ENCODE data around the gene GPR27.

Gene GPR27

DNA sequence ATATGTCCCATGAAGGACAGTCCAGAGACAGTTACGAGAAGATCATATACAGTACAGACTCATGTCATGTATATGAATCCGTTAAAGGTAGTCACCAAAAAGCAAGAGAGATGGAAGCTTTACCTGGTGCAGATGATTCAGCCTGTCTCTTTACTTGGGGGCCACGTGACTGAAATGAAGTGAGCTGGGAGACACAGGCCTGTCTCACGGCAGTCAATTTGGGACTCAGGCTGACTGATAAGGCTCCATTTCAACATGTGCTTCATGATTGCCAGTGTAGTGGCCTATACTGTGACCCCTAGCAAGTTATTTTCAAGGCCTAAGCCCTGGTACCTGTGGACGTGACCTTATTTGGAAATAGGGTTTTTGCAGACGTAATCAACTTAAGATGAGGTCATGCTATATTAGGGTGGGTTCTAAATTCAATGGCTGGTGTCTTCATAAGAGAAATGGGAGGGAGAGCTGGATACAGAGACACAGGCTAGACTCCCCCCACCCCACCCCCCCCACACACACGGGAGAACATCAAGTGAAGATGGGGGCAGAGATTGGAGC is 34.3 kb downstream of the GPR27 start:
- DNase-seq = no peak

GRCh38 chr3:71789922-71790321 is 36.3 kb downstream of the GPR27 start:
- no peak for DNase-seq

DNA sequence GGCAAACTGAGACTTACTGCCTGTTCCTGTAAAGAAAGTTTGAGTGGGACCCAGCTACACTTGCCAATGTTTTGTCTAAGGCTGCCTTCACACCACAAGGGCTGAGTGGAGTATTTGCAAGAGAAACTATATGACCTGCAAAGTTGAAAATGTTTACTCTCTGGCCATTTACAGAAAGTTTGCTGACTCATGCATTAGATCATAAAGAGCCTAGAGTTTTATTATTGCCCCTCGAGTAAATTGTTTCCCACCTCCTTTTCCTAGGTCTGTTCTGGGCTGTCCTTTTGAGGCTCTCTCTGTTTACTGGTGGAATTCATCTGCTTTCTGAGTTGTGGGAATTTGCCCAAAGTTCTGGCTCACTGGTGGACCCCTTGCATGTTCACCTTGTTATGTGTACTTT is 38.0 kb downstream of the GPR27 start:
- DNase-seq = no peak

DNA sequence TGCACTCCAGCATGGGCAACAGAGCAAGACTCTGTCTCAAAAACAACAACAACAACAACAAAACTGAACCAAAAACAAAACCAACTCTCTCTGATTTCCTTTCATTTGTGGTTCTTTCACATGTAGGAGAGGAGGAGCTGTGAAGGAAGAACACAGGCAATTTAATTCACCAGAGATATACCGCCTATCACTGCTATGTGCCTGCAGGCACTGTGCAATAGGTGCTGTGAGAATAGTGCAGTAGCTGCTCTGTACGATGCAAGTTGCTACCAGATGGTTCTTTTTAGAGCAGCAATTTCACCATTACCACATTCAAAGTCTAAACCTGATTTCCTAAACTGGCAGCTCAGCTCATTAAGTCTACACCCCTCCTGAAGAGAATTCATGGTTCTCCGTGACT is 42.6 kb downstream of the GPR27 start:
- no peak for DNase-seq

- DNase-seq = no peak
Observed at GRCh38 chr3:71797455-71797854, 43.8 kb downstream of the GPR27 start.

GRCh38 chr3:71800023-71800422 is 46.4 kb downstream of the GPR27 start:
- no peak for DNase-seq

- no peak for DNase-seq
Observed at GRCh38 chr3:71801986-71802385, 48.3 kb downstream of the GPR27 start.

GRCh38 chr3:71803248-71803647 is 49.6 kb downstream of the GPR27 start:
- no peak for DNase-seq

GRCh38 chr3:71805199-71805598 is 51.5 kb downstream of the GPR27 start:
- no peak for DNase-seq

DNA sequence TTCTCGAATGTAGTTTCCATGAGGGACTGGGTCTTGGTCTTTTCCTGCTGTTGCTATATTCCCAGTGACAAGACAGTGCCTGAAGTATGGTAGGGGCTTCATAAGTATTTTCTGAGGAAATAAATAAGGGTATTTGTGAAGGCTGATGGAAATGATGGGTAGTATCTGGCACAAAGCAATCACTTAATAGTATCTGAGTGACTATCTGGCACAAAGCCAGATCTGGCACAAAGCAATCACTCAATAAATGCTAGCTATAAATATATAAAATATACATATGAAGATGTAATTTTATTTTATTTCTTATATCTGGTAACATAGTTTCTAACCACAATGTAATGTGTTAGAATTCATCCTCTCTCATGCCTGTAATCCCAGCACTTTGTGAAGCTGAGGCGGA is 52.0 kb downstream of the GPR27 start:
- no peak for DNase-seq

Measured in NCI-H510A (cell line).